Measurements from ENCODE around the gene INVS. TPM values are rescaled to one million over a fixed set of nuclear protein-coding genes. Genes with fewer than 3 reads are reported as not detected.

INVS gene
- total and polyA plus RNA-seq, 11 donors = 2.5 to 10.4 (median 7.4) TPM

GRCh38 chr9:100126423-100126822, 27.4 kb downstream of the INVS start:
- intact Hi-C loops (cut with DNase I) = no loop called here
- no peak overlapping the region for H3K4me3 ChIP-seq
- no peak for TF ChIP-seq POLR2A (IDR thresholded peaks at IDR 0.05)
- TF ChIP-seq CTCF (IDR thresholded peaks at IDR 0.05) = no peak
- H3K27me3 ChIP-seq = no peaks in the 10 kb centered on the region
- WGBS, 4 donors = 96 to 99% (median 98%) methylated on average over 2 of the region's 2 CpGs
- H3K4me1 ChIP-seq = peaks cover 0 to 5% (median 0%) of the 10 kb centered on the region in 12 donors
- H3K9me3 ChIP-seq = no peaks in the 10 kb centered on the region
- H3K36me3 ChIP-seq = peaks cover 0 to 31% (median 14%) of the 10 kb centered on the region in 9 donors
- no peak overlapping the region for H3K27ac ChIP-seq
- DNase-seq (no peak), ATAC-seq (no peak)

GRCh38 chr9:100129772-100130171, 30.7 kb downstream of the INVS start:
- TF ChIP-seq CTCF (IDR thresholded peaks at IDR 0.05) (no peak), POLR2A (IDR thresholded peaks at IDR 0.05) (no peak)
- peaks cover 0 to 5% (median 0%) of the 10 kb centered on the region in 12 donors for H3K4me1 ChIP-seq
- H3K4me3 ChIP-seq = no peak overlapping the region
- no peaks in the 10 kb centered on the region for H3K9me3 ChIP-seq
- intact Hi-C loops (cut with DNase I) = no loop called here
- no peak overlapping the region for H3K27ac ChIP-seq
- H3K27me3 ChIP-seq = no peaks in the 10 kb centered on the region
- ATAC-seq (no peak), DNase-seq (no peak)
- H3K36me3 ChIP-seq = peaks cover 0 to 47% (median 20%) of the 10 kb centered on the region in 9 donors

DNA sequence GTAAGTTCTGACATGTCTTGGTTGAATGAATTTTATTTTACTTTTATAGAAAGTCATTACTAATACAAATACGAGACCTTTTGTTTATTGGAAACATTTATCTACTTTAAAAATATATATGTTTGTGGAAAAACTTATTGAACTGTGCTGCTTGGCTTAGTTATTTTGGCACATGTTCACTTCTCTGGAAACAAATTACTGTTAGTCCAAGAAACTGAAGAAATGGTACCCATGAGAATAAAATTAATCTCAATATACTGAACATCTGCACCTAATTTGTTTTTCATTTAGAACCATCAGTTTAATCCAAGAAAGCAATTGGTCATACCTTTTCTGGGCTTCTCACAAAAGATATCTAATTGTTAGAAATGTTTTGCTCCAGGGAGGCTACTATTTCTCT, 32.2 kb downstream of the INVS start:
- peaks cover 0 to 5% (median 0%) of the 10 kb centered on the region in 12 donors for H3K4me1 ChIP-seq
- H3K9me3 ChIP-seq = no peaks in the 10 kb centered on the region
- TF ChIP-seq CTCF (IDR thresholded peaks at IDR 0.05) = no peak
- TF ChIP-seq POLR2A (IDR thresholded peaks at IDR 0.05) = no peak
- peaks cover 0 to 43% (median 17%) of the 10 kb centered on the region in 9 donors for H3K36me3 ChIP-seq
- intact Hi-C loops (cut with DNase I) = no loop called here
- H3K27me3 ChIP-seq = no peaks in the 10 kb centered on the region
- no peak overlapping the region for H3K27ac ChIP-seq
- ATAC-seq = no peak
- H3K4me3 ChIP-seq = no peak overlapping the region
- 77 to 91% (median 86%) methylated on average over 1 of the region's 1 CpG for WGBS, 4 donors
- no peak for DNase-seq

GRCh38 chr9:100131875-100132430, 32.9 kb downstream of the INVS start:
- no peak for TF ChIP-seq POLR2A (IDR thresholded peaks at IDR 0.05)
- TF ChIP-seq CTCF (IDR thresholded peaks at IDR 0.05) = no peak
- Histone ChIP-seq H3K9me3 (no peaks in the 10 kb centered on the region), H3K4me1 (peaks cover 0 to 5% (median 0%) of the 10 kb centered on the region in 12 donors), H3K27me3 (no peaks in the 10 kb centered on the region), H3K4me3 (no peak overlapping the region), H3K36me3 (peaks cover 0 to 36% (median 13%) of the 10 kb centered on the region in 9 donors), H3K27ac (no peak overlapping the region)
- 94 to 97% (median 97%) methylated on average over 3 of the region's 3 CpGs for WGBS, 4 donors
- intact Hi-C loops (cut with DNase I) = no loop called here
- ATAC-seq (no peak), DNase-seq (no peak)

All from heart left ventricle (tissue), 16 donors.